Vagina (tissue), 2 donors: ENCODE results near the gene KMT2C. TPM values are rescaled to one million over a fixed set of nuclear protein-coding genes. Genes with fewer than 3 reads are reported as not detected.
"Not testable (repeated sequence)": the region's sequence is repeated elsewhere in the genome, so short reads cannot be mapped to it uniquely, and the experiment has no call there.

ENCODE experiments used
- DNase-seq, 2 donors: peaks; one replicate each; pipeline ENCODE4 v3.0.0-alpha.2; 2017; ENCODE audit errors: extremely low spot score in 2 of 2
- H3K27ac ChIP-seq: fragments of 200-600 bp; sonication (generic); one replicate; pipeline ENCODE4 v1.5.1; 2019
- H3K27me3 ChIP-seq: fragments of 200-600 bp; sonication (generic); one replicate; pipeline ENCODE4 v1.5.1; 2019
- H3K36me3 ChIP-seq, 2 donors: fragments of 200-600 bp; sonication (generic); one replicate each; pipeline ENCODE4 v1.5.1; 2017 to 2019
- H3K4me1 ChIP-seq: fragments of 200-600 bp; sonication (generic); one replicate; pipeline ENCODE4 v1.5.1; 2019
- H3K4me3 ChIP-seq, 2 donors: fragments of 200-600 bp; sonication (generic); 1 replicate in 1 of 2; 2 replicates in 1 of 2; pipeline ENCODE4 v1.5.1; 2016 to 2019
- H3K9me3 ChIP-seq: fragments of 200-600 bp; sonication (generic); one replicate; pipeline ENCODE4 v1.5.1; 2019
- CTCF ChIP-seq, 3 experiments: fragments of 450-650 bp in 2 of 3; fragments of 200-600 bp in 1 of 3; sonication (generic) in 1 of 3; IDR thresholded peaks; one replicate each; pipeline ENCODE4 v1.5.1; 2017 to 2019; ENCODE audit warnings: antibody characterized with exemption in 3 of 3, mild to moderate bottlenecking in 2 of 3, moderate library complexity in 2 of 3
- POLR2A ChIP-seq, 2 donors: fragments of 450-650 bp; IDR thresholded peaks; one replicate each; pipeline ENCODE4 v1.6.1; 2017; ENCODE audit warnings: antibody characterized with exemption in 2 of 2, mild to moderate bottlenecking in 2 of 2, moderate library complexity in 2 of 2
- POLR2AphosphoS5 ChIP-seq, 2 donors: sonication (generic); formaldehyde crosslinking; IDR thresholded peaks; one replicate each; pipeline ENCODE4 v1.9.0; 2017; ENCODE audit warnings: antibody characterized with exemption in 2 of 2, mild to moderate bottlenecking in 2 of 2, low read depth in 1 of 2; ENCODE audit not compliant: insufficient read depth in 1 of 2
- intact Hi-C: fragments of 100-400 bp; cut with DNase I; formaldehyde crosslinking; loops from one replicate; pipeline ENCODE4 v1.15.1; 2023
- total RNA-seq: library from RNA; depleted of rRNA; stranded (reverse); fragments of >200 nt; gene quantifications from one replicate; pipeline ENCODE4 v1.2.3, GENCODE V29; 2016

Gene KMT2C
- total RNA-seq, 1 donor from 2014 or later = 62.6 TPM

- no peak for DNase-seq
- intact Hi-C loops = no loop called here
- Histone ChIP-seq H3K36me3 (no peaks in the 10 kb centered on the region), H3K27me3 (no peaks in the 10 kb centered on the region), H3K4me3 (no peak overlapping the region), H3K4me1 (peaks cover 49% of the 10 kb centered on the region), H3K27ac (no peak overlapping the region), H3K9me3 (no peaks in the 10 kb centered on the region)
- TF ChIP-seq CTCF (IDR thresholded peaks at IDR 0.05) = no peak
- TF ChIP-seq POLR2AphosphoS5 (IDR thresholded peaks at IDR 0.05; ENCODE audit: insufficient read depth in 1 of 2, low read depth in 1 of 2) = no peak
- no peak for TF ChIP-seq POLR2A (IDR thresholded peaks at IDR 0.05)
Measured at GRCh38 chr7:152362128-152362926, 73.5 kb downstream of the KMT2C start.

GRCh38 chr7:152355474-152356057 lies 80.2 kb downstream of the KMT2C start:
- no peak for DNase-seq
- H3K27ac ChIP-seq = no peak overlapping the region
- no peak overlapping the region for H3K4me3 ChIP-seq
- no peaks in the 10 kb centered on the region for H3K36me3 ChIP-seq
- intact Hi-C loops = no loop called here
- no peaks in the 10 kb centered on the region for H3K9me3 ChIP-seq
- H3K4me1 ChIP-seq = peaks cover 14% of the 10 kb centered on the region
- H3K27me3 ChIP-seq = no peaks in the 10 kb centered on the region
- TF ChIP-seq POLR2A (IDR thresholded peaks at IDR 0.05) (no peak), CTCF (IDR thresholded peaks at IDR 0.05) (no peak), POLR2AphosphoS5 (IDR thresholded peaks at IDR 0.05; ENCODE audit: insufficient read depth in 1 of 2, low read depth in 1 of 2) (no peak)

- Histone ChIP-seq H3K27me3 (no peaks in the 10 kb centered on the region), H3K4me1 (no peaks in the 10 kb centered on the region), H3K27ac (no peak overlapping the region), H3K36me3 (peaks cover 0 to under 1% of the 10 kb centered on the region in 2 donors), H3K4me3 (no peak overlapping the region), H3K9me3 (no peaks in the 10 kb centered on the region)
- intact Hi-C loops = no loop called here
- no peak for DNase-seq
- TF ChIP-seq POLR2AphosphoS5 (IDR thresholded peaks at IDR 0.05; ENCODE audit: insufficient read depth in 1 of 2, low read depth in 1 of 2) = no peak
- no peak for TF ChIP-seq CTCF (IDR thresholded peaks at IDR 0.05)
- no peak for TF ChIP-seq POLR2A (IDR thresholded peaks at IDR 0.05)
Measured at GRCh38 chr7:152354061-152354460, 81.7 kb downstream of the KMT2C start.

- H3K27ac ChIP-seq, H3K36me3 ChIP-seq, H3K9me3 ChIP-seq, H3K27me3 ChIP-seq, H3K4me1 ChIP-seq, DNase-seq, intact Hi-C loops, H3K4me3 ChIP-seq: not testable (repeated sequence)
Measured at GRCh38 chr7:152353281-152353680, 82.5 kb downstream of the KMT2C start.

- H3K36me3 ChIP-seq, H3K27ac ChIP-seq, H3K4me1 ChIP-seq, intact Hi-C loops, H3K4me3 ChIP-seq, H3K9me3 ChIP-seq, DNase-seq, H3K27me3 ChIP-seq: not testable (repeated sequence)
Measured at GRCh38 chr7:152351747-152352146, 84.1 kb downstream of the KMT2C start.

GRCh38 chr7:152351168-152351567 lies 84.6 kb downstream of the KMT2C start:
- Histone ChIP-seq H3K4me1 (no peaks in the 10 kb centered on the region), H3K27me3 (no peaks in the 10 kb centered on the region), H3K4me3 (no peak overlapping the region), H3K36me3 (peaks cover 0 to 6% of the 10 kb centered on the region in 2 donors), H3K9me3 (no peaks in the 10 kb centered on the region), H3K27ac (no peak overlapping the region)
- TF ChIP-seq CTCF (IDR thresholded peaks at IDR 0.05) = no peak
- TF ChIP-seq POLR2A (IDR thresholded peaks at IDR 0.05) = no peak
- TF ChIP-seq POLR2AphosphoS5 (IDR thresholded peaks at IDR 0.05; ENCODE audit: insufficient read depth in 1 of 2, low read depth in 1 of 2) = no peak
- intact Hi-C loops = no loop called here
- no peak for DNase-seq
